Measurements from ENCODE around the gene XXYLT1.

- TF ChIP-seq PATZ1 (CRISPR knock-in tag; IDR thresholded peaks at IDR 0.05; ENCODE audit: borderline replicate concordance) (no peak), GLIS3 (CRISPR knock-in tag; IDR thresholded peaks at IDR 0.05) (no peak), ZFP30 (CRISPR knock-in tag; IDR thresholded peaks at IDR 0.05) (no peak), ARNTL (CRISPR knock-in tag; IDR thresholded peaks at IDR 0.05; ENCODE audit: borderline replicate concordance, low read depth) (no peak), BACH2 (CRISPR knock-in tag; IDR thresholded peaks at IDR 0.05; ENCODE audit: borderline replicate concordance) (no peak), POU6F1 (CRISPR knock-in tag; IDR thresholded peaks at IDR 0.05; ENCODE audit: borderline replicate concordance, low read depth) (no peak), ZNF8 (CRISPR knock-in tag; IDR thresholded peaks at IDR 0.05) (no peak), CREB5 (CRISPR knock-in tag; IDR thresholded peaks at IDR 0.05; ENCODE audit: low read depth) (no peak), RARB (CRISPR knock-in tag; IDR thresholded peaks at IDR 0.05) (no peak)
Observed at GRCh38 chr3:195065142-195065863, 205.7 kb downstream of the XXYLT1 start.
